A549 (cell line): ENCODE measurements around the gene TEKT5.

Experiments
- BHLHE40 ChIP-seq: IDR thresholded peaks from 2 replicates; pipeline ENCODE4 v1.6.1; 2012; ENCODE audit warnings: low read depth, low read length, inconsistent platforms
- CBX8 ChIP-seq: fragments of 200-600 bp; sonication (generic); IDR thresholded peaks from 2 replicates; pipeline ENCODE4 v1.6.1; 2016
- CHD2 ChIP-seq: fragments of 150-350 bp; IDR thresholded peaks from 2 replicates; pipeline ENCODE4 v1.6.1; 2014; ENCODE audit warnings: low read length; ENCODE audit not compliant: partially characterized antibody
- CTCF ChIP-seq: fragments of >200 bp; sonication (Bioruptor Twin); formaldehyde crosslinking; IDR thresholded peaks from 3 replicates; pipeline ENCODE4 v1.5.1; 2016
- FOSB ChIP-seq: fragments of 250-450 bp; sonication (Bioruptor Pico); IDR thresholded peaks from 2 replicates; pipeline ENCODE4 v1.5.0; 2020; ENCODE audit warnings: mild to moderate bottlenecking, moderate library complexity
- KDM5A ChIP-seq: fragments of 200-600 bp; sonication (generic); IDR thresholded peaks from 2 replicates; pipeline ENCODE4 v1.6.1; 2016; ENCODE audit warnings: antibody characterized with exemption, mild to moderate bottlenecking
- NFE2L2 ChIP-seq: fragments of 150-350 bp; conservative IDR thresholded peaks from 2 replicates; pipeline ENCODE4 v1.6.1; 2014; ENCODE audit warnings: low read length
- PHF8 ChIP-seq: fragments of 200-600 bp; sonication (generic); IDR thresholded peaks from 2 replicates; pipeline ENCODE4 v1.6.1; 2016; ENCODE audit warnings: low read depth, mild to moderate bottlenecking, antibody characterized with exemption, moderate library complexity, borderline replicate concordance
- POLR2A ChIP-seq: IDR thresholded peaks from 2 replicates; pipeline ENCODE4 v1.6.1; 2012; ENCODE audit warnings: mild to moderate bottlenecking, low read length
- RCOR1 ChIP-seq: fragments of 150-350 bp; IDR thresholded peaks from 2 replicates; pipeline ENCODE4 v1.6.1; 2014; ENCODE audit warnings: antibody characterized with exemption, low read length, low read depth
- TF ChIP-seq, protein P1 (sequence below): fragments of 250-450 bp; sonication (Bioruptor Pico); IDR thresholded peaks from 2 replicates; pipeline ENCODE4 v1.5.0; 2020; ENCODE audit warnings: low read depth, mild to moderate bottlenecking, moderate library complexity
- TF ChIP-seq, protein P2 (sequence below): fragments of 200-600 bp; sonication (generic); IDR thresholded peaks from 2 replicates; pipeline ENCODE4 v1.6.1; 2016; ENCODE audit warnings: antibody characterized with exemption, mild to moderate bottlenecking, moderate library complexity
- TF ChIP-seq, protein P3 (sequence below): IDR thresholded peaks from 2 replicates; pipeline ENCODE4 v1.6.1; 2012

- TF ChIP-seq RCOR1 (no peak), POLR2A (no peak), NFE2L2 (no peak), CTCF (no peak), FOSB (CRISPR knock-in tag) (no peak), KDM5A (no peak), PHF8 (no peak), CHD2 (no peak), BHLHE40 (no peak), CBX8 (no peak)
- TF ChIP-seq, protein P1, sequence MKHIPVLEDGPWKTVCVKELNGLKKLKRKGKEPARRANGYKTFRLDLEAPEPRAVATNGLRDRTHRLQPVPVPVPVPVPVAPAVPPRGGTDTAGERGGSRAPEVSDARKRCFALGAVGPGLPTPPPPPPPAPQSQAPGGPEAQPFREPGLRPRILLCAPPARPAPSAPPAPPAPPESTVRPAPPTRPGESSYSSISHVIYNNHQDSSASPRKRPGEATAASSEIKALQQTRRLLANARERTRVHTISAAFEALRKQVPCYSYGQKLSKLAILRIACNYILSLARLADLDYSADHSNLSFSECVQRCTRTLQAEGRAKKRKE: no peak
- TF ChIP-seq, protein P2, sequence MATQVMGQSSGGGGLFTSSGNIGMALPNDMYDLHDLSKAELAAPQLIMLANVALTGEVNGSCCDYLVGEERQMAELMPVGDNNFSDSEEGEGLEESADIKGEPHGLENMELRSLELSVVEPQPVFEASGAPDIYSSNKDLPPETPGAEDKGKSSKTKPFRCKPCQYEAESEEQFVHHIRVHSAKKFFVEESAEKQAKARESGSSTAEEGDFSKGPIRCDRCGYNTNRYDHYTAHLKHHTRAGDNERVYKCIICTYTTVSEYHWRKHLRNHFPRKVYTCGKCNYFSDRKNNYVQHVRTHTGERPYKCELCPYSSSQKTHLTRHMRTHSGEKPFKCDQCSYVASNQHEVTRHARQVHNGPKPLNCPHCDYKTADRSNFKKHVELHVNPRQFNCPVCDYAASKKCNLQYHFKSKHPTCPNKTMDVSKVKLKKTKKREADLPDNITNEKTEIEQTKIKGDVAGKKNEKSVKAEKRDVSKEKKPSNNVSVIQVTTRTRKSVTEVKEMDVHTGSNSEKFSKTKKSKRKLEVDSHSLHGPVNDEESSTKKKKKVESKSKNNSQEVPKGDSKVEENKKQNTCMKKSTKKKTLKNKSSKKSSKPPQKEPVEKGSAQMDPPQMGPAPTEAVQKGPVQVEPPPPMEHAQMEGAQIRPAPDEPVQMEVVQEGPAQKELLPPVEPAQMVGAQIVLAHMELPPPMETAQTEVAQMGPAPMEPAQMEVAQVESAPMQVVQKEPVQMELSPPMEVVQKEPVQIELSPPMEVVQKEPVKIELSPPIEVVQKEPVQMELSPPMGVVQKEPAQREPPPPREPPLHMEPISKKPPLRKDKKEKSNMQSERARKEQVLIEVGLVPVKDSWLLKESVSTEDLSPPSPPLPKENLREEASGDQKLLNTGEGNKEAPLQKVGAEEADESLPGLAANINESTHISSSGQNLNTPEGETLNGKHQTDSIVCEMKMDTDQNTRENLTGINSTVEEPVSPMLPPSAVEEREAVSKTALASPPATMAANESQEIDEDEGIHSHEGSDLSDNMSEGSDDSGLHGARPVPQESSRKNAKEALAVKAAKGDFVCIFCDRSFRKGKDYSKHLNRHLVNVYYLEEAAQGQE: no peak
- TF ChIP-seq, protein P3, sequence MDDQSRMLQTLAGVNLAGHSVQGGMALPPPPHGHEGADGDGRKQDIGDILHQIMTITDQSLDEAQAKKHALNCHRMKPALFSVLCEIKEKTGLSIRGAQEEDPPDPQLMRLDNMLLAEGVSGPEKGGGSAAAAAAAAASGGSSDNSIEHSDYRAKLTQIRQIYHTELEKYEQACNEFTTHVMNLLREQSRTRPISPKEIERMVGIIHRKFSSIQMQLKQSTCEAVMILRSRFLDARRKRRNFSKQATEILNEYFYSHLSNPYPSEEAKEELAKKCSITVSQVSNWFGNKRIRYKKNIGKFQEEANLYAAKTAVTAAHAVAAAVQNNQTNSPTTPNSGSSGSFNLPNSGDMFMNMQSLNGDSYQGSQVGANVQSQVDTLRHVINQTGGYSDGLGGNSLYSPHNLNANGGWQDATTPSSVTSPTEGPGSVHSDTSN: no peak
Observed at GRCh38 chr16:10657925-10658324, 36.8 kb downstream of the TEKT5 start.
